Epidermal melanocyte (primary cell): ENCODE measurements around the gene DEK.
"Not testable (repeated sequence)": the region's sequence is repeated elsewhere in the genome, so short reads cannot be mapped to it uniquely, and the experiment has no call there.

Source experiments
- DNase-seq: peaks from one replicate; pipeline ENCODE4 v3.0.0; 2011; ENCODE audit warnings: low spot score; ENCODE audit not compliant: insufficient read length

DEK gene

DNA sequence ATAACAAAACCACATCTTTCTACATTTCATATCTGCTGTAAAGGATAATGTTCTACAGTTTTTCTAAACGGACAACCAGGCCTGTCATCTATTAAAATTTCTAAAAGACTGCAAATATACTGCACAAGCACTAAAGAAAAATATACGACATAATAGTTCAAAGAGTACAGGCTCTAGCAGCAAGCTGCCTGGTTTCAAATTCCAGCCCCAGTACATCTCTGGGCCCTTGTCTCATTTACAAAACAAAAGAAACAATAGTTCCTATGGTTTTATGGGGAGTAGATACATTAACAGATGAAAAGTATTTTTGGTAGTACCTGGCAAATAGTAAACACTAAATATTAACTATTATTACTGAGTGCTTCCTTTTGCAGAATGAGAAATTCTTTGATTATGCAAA, 24.1 kb downstream of the DEK start:
- DNase-seq: no peak

DNA sequence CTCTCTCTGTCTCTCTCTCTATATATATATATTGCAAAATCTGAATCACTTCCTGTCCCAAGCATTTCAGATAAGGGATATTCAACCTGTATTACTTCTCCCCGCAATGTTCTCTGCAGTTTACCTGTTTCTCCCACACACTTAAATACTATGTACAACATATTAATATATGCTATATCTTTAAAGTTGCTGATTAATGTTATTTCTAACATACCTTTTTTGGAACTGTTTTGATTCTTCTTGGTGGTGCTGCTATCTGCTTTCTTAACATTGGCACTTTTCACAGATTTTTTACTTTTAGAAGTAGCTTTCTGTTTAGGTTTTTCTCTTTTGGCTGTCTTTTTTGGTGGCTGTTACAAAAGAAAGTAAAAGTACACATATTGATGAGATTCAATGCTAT, 27.2 kb downstream of the DEK start:
- no peak for DNase-seq

DNA sequence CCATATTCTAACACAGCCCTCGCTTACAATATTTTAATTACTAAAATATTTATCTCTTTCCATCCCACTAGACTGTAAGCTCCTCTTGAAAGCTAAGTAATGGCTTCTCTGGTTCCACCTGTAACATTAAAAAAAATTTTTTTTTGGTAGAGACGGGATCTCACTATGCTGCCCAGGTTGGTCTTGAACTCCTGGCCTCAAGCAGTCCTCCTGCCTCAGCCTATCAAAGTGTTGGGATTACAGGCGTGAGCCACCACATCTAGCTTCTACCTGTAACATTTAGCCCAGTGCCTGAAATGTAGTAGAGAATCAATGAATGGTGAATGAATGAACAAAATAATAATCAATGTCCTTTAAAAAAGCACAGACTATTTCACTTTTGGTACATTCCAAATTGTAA, 28.8 kb downstream of the DEK start:
- DNase-seq: no peak

GRCh38 chr6:18234564-18234963, 29.8 kb downstream of the DEK start:
- no peak for DNase-seq

DNA sequence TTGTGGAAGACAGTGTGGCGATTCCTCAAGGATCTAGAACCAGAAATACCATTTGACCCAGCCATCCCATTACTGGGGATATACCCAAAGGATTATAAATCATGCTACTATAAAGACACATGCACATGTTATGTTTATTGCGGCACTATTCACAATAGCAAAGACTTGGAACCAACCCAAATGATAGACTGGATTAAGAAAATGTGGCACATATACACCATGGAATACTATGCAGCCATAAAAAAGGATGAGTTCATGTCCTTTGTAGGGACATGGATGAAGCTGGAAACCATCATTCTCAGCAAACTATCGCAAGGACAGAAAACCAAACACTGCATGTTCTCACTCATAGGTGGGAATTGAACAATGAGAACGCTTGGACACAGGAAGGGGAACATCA, 30.6 kb downstream of the DEK start:
- not testable (repeated sequence) for DNase-seq

DNA sequence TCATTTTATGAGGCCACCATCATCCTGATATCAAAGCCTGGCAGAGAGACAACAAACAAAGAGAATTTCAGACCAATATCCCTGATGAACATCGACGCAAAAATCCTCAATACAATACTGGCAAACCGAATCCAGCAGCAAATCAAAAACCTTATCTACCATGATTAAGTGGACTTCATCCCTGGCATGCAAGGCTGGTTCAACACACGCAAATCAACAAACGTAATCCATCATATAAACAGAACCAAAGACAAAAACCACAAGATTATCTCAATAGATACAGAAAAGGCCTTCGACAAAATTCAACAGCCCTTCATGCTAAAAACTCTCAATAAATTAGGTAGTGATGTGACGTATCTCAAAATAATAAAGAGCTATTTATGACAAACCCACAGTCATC, 32.5 kb downstream of the DEK start:
- not testable (repeated sequence) for DNase-seq

- not testable (repeated sequence) for DNase-seq
Measured at GRCh38 chr6:18228590-18228989, 35.7 kb downstream of the DEK start.

- DNase-seq: not testable (repeated sequence)
Measured at GRCh38 chr6:18227166-18227565, 37.2 kb downstream of the DEK start.

GRCh38 chr6:18226451-18227105, 37.8 kb downstream of the DEK start:
- DNase-seq: not testable (repeated sequence)

GRCh38 chr6:18221288-18221615, 43.1 kb downstream of the DEK start:
- DNase-seq: no peak

GRCh38 chr6:18219591-18219990, 44.7 kb downstream of the DEK start:
- DNase-seq: no peak

GRCh38 chr6:18218233-18218632, 46.1 kb downstream of the DEK start:
- no peak for DNase-seq

DNA sequence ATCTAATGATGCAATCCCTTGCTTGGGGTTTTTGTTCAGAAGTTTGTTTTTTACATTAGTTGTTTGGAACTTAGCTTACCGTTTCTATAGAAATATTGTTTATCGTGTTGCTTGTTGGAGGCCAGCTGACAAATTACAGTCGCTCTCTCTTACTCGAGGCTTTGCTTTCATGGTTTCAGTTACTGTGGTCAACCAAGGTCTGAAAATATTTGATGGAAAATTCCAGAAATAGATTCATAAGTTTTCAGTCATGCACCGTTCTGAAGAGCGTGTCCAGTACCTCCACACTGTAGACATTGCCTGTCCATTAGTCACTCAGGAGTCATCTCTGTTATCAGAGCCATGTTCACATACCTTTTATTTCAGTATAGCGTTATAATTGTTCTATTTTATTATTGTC, 47.9 kb downstream of the DEK start:
- no peak for DNase-seq

DNA sequence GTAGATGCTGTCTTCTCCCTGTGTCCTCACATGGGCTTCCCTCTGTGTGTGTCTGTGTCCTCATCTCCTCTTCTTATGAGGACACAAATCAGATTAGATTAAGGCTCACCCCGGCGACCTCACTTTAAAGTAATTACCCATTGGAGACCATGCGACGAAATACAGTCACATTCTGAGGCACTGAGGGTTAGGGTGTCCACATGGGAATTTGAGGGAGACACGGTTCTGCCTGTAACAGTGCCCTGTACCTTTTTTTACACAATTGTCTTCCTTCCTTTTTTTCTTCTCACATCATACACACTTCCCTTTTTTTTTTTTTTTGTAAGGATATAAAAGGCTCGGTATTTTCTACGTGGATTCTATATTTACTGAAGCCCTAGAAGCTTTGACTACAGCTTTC, 48.9 kb downstream of the DEK start:
- DNase-seq: no peak

DNA sequence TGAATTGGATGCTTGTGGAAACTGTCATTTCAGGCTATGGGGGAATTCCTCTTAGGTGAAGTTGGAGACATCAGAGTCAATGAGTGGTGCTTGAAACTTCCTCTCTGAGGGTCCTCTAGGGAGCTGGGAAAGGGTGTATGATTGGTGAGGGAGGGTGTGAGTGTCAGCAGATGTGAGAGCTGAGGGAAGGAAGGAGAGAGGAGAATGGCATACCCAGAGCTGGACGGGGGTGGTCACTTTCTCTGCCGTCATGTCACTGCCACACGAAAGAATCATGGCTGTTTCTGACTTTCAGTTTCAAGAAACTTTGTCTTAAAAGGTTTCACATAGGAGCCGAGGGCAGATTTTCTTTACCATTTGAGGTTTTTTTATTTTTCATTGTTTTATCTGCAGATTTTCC, 50.3 kb downstream of the DEK start:
- DNase-seq: no peak

DNA sequence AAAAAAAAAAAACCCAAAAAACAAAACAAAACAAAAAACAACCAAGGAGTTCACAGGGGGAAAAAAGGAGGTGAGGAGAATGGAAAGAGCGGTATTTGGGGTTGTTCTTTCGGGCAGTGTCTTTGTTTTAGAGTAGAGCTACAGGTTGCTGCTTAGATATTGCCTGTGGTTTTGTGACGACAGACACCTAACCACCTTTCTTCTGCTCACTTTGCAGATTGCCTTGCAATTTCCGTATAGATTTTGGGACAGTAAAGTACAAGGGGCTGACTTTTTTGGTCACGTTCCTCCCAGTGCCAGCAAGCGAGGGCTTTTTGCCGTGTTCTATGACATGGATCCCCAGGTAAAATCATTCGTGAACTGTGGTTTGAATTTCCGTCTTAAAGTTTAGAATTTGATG, 50.9 kb downstream of the DEK start:
- DNase-seq: no peak

GRCh38 chr6:18212231-18212630, 52.1 kb downstream of the DEK start:
- no peak for DNase-seq

DNA sequence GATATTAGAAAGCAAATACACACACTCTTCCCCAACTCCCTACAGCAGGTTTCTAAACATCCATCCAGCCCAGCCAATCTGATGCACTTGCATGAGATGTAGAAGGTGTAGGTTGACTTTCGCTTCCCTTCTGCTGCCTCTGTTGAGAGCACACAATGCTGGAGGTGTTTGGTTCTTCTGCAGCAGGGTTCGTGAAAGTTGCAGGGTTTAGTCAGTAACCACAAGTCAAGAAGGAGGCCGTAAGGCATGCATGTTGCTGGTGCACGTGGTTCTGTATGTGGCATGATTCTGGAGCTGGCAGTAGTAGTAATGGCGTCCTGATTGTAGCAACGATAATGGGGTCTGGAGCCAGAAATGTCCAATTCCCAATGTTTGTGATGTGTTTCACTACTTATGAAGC, 53.0 kb downstream of the DEK start:
- no peak for DNase-seq

DNA sequence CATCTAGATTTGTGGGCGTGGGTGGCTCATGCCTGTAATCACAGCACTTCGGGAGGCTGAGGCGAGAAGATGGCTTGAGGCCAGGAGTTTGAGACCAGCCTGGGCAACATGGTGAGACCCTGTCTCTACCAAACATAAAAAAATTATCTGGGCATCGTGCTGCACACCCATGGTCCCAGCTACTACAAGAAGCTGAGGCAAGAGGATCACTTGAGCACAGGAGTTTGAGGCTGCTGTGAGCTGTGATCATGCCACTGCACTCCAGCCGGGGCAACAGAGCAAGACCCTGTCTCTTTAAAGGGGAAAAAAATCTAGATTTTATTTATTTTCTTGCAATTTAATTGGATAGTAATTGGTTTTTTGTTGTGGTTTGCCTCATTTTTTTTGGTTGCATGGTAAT, 53.6 kb downstream of the DEK start:
- DNase-seq: no peak

- DNase-seq: no peak
Measured at GRCh38 chr6:18209539-18210197, 54.7 kb downstream of the DEK start.

DNA sequence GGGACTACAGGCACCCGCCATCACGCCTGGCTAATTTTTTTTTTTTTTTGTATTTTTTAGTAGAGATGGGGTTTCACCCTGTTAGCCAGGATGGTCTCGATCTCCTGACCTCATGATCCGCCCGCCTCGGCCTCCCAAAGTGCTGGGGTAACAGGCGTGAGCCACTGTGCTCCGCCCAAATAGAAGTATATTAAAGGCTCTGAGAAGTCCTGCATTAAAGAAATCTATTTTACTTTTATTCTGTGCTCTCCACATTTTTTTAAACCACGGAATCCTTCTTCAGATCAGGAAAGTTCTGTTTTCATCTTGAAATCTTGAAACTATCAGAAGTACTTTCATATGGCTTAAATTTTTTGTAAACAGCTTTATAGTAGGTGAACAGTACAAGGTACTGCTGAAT, 55.6 kb downstream of the DEK start:
- DNase-seq: not testable (repeated sequence)

DNA sequence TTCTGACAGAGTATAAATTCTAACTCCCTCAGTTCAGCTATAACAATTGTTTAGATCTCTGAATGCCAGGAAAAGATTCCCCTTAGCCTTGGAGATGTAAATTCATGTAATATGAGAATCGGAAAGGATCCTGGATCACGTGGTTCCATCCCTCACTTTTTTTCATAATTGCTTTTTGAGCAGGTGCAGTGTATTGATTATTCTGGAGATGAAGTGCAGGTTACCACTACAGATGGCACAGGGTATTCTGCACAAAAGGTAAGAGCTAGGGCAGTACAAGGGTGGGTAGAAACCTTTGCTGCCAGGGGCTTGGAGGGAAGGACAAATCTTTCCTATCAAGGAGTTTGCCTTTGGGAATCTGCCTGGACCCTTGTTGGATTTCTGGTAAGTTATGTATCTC, 56.4 kb downstream of the DEK start:
- no peak for DNase-seq

- DNase-seq: no peak
Measured at GRCh38 chr6:18207438-18207837, 56.9 kb downstream of the DEK start.

- no peak for DNase-seq
Measured at GRCh38 chr6:18206591-18206990, 57.7 kb downstream of the DEK start.
